GM11168 (cell line): ENCODE data around the gene C1QTNF3.
"Not testable (repeated sequence)": the region's sequence is repeated elsewhere in the genome, so short reads cannot be mapped to it uniquely, and the experiment has no call there.

ENCODE experiments used
- in situ Hi-C: fragments of 300-500 bp; cut with MboI; formaldehyde crosslinking; loops from one replicate; pipeline ENCODE4 v1.12.0; 2022; ENCODE audit warnings: low sequenced_read_pairs; ENCODE audit not compliant: unreplicated experiment

Gene C1QTNF3

DNA sequence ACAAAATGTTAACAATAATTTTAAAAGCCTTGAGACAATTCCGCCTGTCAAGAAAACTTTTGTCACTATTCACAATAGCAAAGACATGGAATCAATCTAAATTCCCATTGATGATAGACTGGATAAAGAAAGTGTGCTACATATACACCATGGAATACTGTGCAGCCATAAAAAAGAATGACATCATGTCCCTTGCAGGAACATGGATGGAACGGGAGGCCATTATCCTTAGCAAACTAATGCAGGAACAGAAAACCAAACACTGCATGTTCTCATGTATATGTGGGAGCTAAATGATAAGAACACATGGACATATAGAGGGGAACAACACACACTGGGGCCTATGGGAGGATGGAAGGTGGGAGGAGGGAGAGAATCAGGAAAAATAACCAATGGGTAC, 12.4 kb downstream of the C1QTNF3 start:
- in situ Hi-C loops: not testable (repeated sequence)

DNA sequence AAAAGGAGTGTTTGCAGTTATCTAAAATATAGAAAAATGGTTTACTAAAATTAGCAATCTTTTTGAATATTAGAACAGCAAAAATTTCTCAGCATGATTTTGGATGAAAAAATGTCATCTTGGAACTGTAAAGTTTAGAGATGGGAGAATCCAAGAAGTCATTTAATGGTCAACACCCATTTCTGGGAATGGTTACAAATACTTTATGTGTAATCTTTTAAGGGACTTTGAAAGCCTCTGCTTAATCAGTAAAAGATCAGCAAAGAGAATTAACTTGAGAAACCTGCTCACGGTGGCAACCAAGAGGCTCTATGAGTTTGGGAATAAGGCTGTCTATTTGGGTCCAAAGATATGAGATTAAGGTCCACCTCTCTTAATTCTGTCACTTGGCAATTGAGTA, 13.0 kb downstream of the C1QTNF3 start:
- in situ Hi-C loops: no loop called here

DNA sequence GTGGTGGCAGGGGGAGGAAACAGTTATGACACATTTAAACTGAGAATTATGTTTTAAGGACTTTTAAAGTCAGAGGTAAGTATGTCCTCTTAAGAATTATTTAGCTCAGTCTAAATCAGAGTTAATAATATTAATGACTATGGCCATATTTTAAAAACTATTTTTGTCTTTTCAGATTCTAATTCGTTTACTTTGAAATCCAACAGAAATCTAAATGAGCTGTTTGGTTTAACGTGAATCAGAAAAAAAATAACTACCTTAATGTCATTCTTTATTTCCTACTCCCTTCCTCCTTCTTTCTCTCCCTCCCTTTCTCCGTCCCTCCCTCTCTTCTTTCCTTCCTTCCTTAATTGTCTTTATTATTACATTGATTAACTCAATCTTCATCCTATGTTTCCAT, 14.7 kb downstream of the C1QTNF3 start:
- in situ Hi-C loops: no loop called here

- in situ Hi-C loops: no loop called here
These were observed 16.8 kb downstream of the C1QTNF3 start for GRCh38 chr5:34026089-34026761.

DNA sequence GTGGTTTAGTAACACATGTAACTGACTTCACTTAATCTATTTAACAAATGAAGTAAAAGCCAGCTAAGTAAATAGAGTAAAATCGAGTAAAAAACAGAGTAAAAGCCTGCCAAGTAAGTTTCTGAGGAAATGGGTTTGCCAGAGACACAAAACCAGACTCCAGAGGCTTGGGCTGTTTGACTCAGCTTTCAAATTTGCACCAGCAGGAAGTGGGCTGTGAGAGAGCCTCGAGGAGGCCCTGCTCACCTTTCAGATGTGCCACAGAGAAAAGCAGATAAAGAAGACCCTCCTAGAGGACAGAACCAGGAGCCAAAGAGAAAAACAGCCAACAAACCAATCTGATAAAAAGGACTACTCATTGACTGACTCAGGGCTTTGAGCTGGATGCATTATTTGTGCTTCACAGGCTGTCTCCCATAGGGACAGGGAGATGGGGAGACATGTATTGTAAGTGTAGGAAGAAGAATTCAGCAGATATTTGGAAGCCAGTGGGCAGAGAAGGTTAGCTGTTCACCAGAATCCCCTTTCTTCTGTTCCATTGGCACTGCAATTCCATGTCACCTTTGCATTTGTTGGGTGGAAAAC, 20.8 kb downstream of the C1QTNF3 start:
- in situ Hi-C loops: no loop called here

DNA sequence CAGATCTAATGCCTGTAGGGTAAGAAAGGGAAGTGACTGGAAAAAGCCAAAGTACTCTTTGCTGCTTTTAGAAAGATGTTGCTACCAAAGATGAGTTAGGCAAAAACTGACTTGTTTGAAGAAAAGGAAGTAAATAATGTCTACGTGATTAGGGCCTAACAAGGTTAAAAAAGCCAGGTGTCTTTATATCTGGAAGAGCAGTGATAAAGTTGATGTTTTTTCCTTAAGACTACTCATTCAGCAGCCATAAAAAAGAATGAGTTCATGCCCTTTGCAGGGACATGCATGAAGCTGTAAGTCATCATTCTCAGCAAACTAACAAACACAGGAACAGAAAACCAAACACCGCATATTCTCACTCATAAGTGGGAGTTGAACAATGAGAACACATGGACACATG, 21.7 kb downstream of the C1QTNF3 start:
- in situ Hi-C loops: no loop called here

- in situ Hi-C loops: no loop called here
These were observed 22.3 kb downstream of the C1QTNF3 start for GRCh38 chr5:34020726-34021125.

DNA sequence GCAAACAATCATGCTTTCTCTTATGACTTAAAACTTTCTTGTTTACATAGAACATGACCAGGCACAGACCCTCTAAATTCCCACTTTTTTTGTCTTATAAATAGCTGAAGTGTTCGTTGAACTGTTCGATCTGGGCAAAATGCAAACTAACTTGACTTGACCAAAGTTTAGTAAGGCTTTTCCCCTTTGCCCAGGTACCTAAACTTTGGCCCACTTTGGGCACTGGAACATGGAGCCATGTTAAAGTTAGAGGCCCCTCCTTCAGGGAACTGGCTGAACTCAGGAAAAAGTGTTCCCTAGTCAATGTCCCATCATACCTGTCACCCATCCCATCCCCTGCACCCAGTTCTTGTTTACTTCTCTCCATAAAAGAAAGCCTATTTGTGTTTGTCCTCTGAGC, 25.8 kb downstream of the C1QTNF3 start:
- in situ Hi-C loops: no loop called here

DNA sequence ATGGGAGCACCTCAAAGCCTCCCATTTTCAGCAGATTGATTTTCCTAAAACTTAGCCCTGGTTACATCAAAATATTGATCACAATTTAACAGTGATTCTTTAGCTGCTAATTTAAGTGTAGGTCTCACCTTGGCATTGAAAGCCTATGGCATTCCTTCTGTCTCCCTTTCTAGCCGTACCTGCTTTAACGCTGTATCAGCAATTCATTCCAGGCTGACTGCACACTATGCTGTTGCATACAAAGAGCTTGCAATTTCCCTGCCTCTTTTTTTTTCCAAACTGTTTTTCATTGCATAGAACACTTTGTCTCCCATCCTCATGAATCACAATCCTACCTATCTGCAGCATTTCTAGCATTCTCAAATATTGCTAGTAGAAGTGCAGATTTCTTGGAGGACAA, 26.3 kb downstream of the C1QTNF3 start:
- in situ Hi-C loops: no loop called here

DNA sequence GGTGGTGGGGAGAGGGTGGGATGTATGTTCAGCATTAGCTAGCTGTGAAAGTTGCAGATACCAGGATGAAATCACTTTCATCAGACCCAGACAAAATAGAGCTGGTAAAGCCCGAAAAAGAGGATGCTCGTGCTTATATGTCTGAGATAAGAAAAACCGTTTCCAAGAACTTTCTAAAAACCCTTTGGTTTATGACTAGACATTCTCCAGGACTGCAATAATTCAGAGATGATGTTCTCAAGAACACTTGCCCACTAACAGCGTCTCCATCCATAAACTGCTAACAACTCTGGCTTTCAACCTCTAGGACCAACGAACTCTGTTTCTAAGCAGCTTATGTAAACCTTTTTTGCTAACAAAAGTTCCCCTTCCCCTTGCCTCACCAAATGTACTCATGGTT, 26.8 kb downstream of the C1QTNF3 start:
- in situ Hi-C loops: no loop called here

GRCh38 chr5:34015120-34015822, 27.7 kb downstream of the C1QTNF3 start:
- in situ Hi-C loops: no loop called here

DNA sequence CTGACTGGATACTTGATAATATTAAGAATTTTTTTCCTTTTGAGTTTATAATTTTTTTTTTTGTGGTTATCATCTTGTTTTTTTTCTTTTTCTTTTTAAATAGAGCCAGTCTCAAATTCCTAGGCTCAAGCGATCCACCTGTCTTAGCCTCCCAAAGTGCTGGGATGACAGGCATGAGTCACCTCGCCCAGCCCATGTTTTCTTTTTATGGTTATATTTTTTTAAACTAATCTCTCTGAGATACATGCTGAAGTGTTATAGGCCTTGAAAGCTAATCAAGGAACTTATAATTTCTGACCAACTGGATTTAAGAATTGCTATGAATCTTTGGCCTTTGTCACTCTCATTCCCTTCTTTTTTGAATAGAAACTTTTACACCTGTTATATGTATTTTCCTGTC, 28.4 kb downstream of the C1QTNF3 start:
- in situ Hi-C loops: no loop called here

GRCh38 chr5:34013547-34013946, 29.5 kb downstream of the C1QTNF3 start:
- in situ Hi-C loops: no loop called here

DNA sequence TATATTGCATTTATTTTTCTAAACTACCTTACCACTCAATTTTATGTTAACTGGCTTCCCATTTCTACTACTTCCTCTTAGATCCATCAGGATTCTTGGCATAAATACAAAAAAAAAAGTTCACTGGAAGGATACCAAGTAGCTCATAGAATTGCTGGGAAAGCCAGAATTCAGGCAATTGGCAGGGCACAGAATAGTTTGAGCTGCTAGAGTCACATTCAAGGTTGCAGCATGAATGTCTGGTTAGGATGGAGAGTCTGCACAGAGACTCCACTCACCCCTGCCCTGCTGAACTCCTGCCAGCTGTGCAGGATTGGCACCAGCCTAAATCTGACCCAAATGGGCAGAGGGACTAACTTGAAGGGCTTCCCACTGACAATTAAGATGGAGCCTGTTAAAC, 30.2 kb downstream of the C1QTNF3 start:
- in situ Hi-C loops: no loop called here

DNA sequence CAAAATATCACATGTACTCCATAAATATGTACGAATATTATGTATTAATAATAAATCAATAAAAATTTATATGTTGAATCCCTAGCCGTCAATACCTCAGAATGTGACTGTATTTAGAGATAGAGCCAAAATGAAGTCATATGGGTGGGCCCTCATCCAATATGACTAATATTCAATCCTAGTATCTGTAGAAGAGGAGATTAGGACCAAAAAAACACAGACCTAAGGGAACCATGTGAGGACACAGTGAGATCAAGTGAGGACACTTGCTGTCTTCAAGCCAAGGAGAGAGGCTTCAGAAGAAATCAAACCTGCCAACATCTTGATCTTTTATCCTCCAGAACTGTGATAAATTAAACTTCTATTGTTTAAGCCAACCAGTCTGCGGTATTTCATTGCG, 31.5 kb downstream of the C1QTNF3 start:
- in situ Hi-C loops: no loop called here

- in situ Hi-C loops: not testable (repeated sequence)
These were observed 32.9 kb downstream of the C1QTNF3 start for GRCh38 chr5:34010146-34010545.

DNA sequence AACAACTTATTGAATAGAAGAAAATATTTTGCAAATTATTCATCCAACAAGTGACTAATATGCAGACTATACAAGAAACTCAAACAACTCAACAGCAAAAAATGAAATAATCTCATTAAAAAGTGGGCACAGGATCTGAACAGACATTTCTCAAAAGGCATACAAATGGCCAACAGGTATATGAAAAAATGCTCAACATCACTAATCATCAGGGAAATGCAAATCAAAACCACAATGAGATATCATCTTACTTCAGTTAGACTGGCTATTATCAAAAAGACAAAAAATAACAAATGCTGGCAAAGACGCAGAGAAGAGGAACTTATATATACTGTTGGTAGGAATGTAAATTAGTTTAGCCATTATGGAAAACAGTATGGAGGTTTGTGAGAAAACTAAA, 33.4 kb downstream of the C1QTNF3 start:
- in situ Hi-C loops: no loop called here

- in situ Hi-C loops: no loop called here
These were observed 34.2 kb downstream of the C1QTNF3 start for GRCh38 chr5:34008802-34009201.

GRCh38 chr5:34007621-34008600, 35.1 kb downstream of the C1QTNF3 start, which contains the start of gene AMACR:
Gene AMACR (minus strand): TSS chr5:34008050. CDS start chr5:34008019, 31 bp downstream.
- in situ Hi-C loops: no loop called here

DNA sequence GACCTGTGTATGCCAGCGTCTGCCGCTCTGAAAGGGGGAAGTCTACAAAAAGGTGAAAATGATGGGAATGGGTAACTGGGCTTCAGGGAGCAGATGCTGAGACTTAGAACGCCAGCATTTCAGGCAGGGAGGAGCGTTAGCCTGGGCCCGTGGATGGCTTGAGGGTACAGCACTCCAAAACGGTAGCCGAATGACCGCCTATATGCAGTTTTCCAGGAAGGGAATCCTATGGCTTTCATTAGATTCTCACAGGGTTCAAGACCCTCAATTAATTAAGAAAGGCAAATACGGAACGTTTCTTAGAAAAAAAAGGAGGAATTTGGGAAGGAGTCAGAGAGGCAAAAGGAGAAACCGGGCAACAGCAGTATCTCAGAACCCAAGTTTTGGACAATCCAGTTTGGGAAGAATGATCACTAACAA, 35.8 kb downstream of the C1QTNF3 start:
- in situ Hi-C loops: no loop called here
